ENCODE results near the gene ADGRG6.

GRCh38 chr6:142398353-142398752, 96.5 kb downstream of the ADGRG6 start:
- no peak for TF ChIP-seq CTCF (IDR thresholded peaks at IDR 0.05)
- no peak for TF ChIP-seq POLR2A (IDR thresholded peaks at IDR 0.05)
- no peak for TF ChIP-seq EP300 (IDR thresholded peaks at IDR 0.05)

Data from upper lobe of left lung (tissue), 4 donors.